ENCODE data around the gene KLHL36.
"Not testable (repeated sequence)": the region's sequence is repeated elsewhere in the genome, so short reads cannot be mapped to it uniquely, and the experiment has no call there.

The KLHL36 gene

GRCh38 chr16:84617041-84617790 is 31.1 kb upstream of the KLHL36 start:
- peak; percentile 69 for DNase-seq

DNA sequence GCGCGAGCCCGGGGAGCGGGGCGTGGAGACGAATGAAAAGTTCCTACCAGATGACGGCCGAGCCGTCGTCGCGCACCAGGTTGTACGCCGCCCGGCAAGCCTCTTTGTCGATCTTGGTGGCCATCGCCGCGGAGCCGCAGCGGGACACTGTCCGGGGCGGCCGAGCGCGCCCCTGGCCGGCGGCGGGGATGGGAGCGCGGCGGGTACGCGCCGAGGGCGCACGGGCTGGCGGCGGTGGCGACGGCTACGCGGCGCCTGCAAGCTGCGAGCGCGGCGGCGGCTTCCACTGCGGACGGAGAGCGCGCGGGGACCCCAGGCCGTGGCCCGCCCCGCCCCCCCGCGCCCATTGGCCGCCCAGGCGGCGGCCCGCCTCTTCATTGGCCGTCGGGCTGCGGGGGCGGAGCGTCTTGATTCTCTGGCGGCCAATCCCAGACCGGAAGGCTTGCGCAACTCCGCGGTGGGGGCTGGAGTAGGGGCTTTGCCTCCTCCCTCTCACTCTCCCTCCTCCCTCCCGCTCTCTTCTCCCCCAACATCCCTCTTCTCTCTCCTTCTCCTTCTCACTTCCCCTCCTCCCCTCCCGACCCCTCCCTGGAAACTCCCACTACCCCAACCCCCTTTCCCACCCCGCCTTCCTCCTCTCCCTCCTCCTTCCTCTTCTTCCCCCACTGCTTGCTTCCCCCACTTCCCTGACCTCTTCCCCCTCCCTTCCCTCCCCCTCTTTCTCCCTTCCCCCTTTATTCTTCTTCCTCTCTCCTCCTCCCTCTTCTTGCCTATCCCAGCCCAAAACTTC is 30.3 kb upstream of the KLHL36 start, which contains the start of gene COTL1:
COTL1 (minus strand) TSS at position 288 of the 790 bp plus-strand sequence; CDS start at position 124, 164 bp downstream.
- DNase-seq, result peak; percentile 98

GRCh38 chr16:84618581-84619460 is 29.5 kb upstream of the KLHL36 start:
- DNase-seq, result no peak

DNA sequence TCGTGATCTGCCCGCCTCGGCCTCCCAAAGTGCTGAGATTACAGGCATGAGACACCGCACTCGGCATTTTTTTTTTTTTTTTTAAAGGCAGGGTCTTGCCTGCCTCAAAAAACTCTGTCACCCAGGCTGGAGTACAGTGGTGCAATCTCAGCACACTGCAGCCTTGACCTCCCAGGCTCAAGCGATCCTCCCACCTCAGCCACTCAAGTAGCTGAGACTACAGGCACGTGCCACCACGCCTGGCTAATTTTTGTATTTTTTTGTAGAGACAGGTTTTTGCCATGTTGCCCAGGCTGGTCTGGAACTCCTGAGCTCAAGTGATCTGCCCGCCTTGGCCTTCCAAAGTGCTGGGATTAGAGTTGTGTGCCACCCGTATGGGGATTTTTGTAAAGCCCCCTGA is 27.4 kb upstream of the KLHL36 start:
- DNase-seq, result not testable (repeated sequence)

GRCh38 chr16:84625556-84625955 is 22.8 kb upstream of the KLHL36 start:
- DNase-seq, result no peak

- DNase-seq, result no peak
Observed at GRCh38 chr16:84628226-84628731, 20.0 kb upstream of the KLHL36 start.

DNA sequence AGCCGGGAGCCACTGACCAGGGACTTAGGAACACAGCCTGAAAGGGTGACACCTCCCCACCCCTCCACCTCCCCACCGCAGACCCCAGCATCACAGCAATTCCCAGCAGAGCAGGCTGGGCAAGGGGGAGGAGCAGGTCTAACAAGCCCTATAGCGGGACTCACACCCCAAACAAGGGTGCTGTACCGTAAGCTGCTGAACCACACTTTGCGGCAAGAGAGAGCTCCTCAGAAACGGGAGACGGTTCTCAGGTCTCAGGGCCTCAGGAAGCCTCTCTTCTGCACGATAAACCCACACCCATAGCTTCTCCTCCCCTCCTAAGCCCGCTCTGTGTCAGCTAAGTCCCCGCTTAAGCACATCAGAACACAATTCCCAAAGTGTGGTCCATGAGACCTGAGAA is 18.7 kb upstream of the KLHL36 start:
- no peak for DNase-seq

GRCh38 chr16:84630009-84630408 is 18.3 kb upstream of the KLHL36 start:
- DNase-seq, result no peak

- DNase-seq, result no peak
Observed at GRCh38 chr16:84630446-84631152, 17.7 kb upstream of the KLHL36 start.

- DNase-seq, result no peak
Observed at GRCh38 chr16:84631153-84631466, 17.2 kb upstream of the KLHL36 start.

- DNase-seq, result no peak
Observed at GRCh38 chr16:84631886-84632285, 16.4 kb upstream of the KLHL36 start.

GRCh38 chr16:84632862-84633261 is 15.4 kb upstream of the KLHL36 start:
- DNase-seq, result not testable (repeated sequence)

- no peak for DNase-seq
Observed at GRCh38 chr16:84633622-84634021, 14.7 kb upstream of the KLHL36 start.

GRCh38 chr16:84635702-84636101 is 12.6 kb upstream of the KLHL36 start:
- no peak for DNase-seq

GRCh38 chr16:84637709-84638108 is 10.6 kb upstream of the KLHL36 start:
- no peak for DNase-seq

- DNase-seq, result no peak
Observed at GRCh38 chr16:84638231-84638806, 10.0 kb upstream of the KLHL36 start.

DNA sequence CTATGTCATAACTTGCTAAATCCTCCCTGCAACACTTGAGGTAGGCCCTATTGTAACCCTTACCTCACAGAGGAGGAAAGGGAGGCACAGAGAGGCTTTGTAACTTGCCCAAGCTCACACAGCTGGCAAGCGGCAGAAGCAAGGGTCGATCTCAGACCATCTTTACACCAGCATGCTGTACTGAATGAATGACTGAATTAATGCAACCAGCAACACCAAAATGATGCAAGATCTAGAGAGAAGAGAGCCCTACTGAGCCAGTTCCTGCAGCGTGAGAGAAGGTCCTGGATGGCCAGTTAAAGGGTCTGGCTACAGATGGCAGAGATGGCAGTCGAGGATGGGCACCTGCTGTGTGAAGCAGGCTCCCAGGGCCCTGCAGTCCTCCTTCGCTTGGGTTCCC is 8.2 kb upstream of the KLHL36 start:
- DNase-seq, result no peak

DNA sequence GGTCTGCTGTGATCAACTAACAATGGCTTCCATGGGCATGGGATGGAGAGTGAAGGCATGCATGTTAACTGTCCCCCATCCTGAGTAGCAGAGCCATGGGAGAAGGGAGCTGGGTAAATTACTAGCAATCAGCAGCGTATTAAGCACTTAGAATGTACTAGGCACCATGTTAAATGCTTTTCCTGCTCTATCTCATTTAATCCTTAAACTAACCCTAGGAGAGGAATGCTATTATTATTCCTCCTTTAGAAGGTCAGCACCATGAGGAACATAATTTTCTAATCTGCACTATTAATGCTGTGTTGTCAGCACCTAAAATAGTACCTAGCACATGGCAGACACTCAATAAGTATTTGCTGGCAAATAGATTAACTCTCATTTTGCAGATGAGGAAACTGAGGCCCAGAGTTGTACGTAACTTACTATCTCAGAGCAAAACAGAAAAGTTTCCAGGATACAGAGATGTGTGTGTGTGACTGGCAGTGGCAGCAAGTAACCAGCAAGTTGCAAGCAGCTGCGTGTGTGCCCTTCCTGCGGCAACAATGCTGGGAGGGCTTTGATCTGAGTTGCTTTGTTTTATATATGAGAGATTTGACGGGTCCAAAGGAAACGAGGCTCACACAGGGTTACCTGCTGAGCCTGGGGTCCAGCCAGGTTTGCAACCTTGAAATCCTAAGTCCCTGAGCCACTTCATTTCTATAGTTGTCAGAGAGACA is 6.5 kb upstream of the KLHL36 start:
- DNase-seq, result no peak

DNA sequence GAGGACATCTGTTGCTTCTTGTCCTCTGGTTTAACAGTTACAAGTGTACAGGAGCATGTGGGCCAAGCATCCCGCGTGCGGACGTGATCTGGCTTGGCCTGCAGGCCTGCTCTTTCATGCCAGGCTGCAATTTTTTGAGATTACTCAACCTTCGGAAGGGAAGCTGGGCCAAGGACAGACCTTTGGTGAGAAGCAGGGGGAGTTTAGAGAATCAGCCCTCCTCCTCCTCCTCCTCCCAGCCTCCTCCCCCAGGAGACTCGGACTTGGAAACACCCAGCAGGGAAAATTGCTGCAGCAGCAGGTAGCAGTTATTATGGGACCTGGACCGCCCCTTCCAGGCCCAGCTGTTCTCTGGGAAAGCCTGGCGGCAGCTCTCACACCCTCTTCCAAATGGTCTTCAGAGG is 5.1 kb upstream of the KLHL36 start:
- DNase-seq, result no peak

- no peak for DNase-seq
Observed at GRCh38 chr16:84643674-84644073, 4.6 kb upstream of the KLHL36 start.

All from stimulated activated CD8-positive, alpha-beta memory T cell treated with anti-CD3 and anti-CD28 coated beads, Interleukin-4, amount 100 ng/mL, for 48 hours (primary cell).